PC-3 (cell line): Measurements from ENCODE around the gene ZNF318. TPM values are rescaled to one million over a fixed set of nuclear protein-coding genes. Genes with fewer than 3 reads are reported as not detected.
A peak's percentile ranks its signal among the peaks of the same experiment; 100 is the strongest.

Experiments
- ATAC-seq: fragments of 200-7000 bp; cut with Tn5 transposase; 2 replicates; pipeline ENCODE4 v1.9.1; 2020; ENCODE audit warnings: mild to moderate bottlenecking, moderate library complexity
- BruUV-seq: library from RNA; stranded (reverse); fragments of 400-500 nt; replicated peaks from 2 replicates; lab custom pipeline; 2021; lab: Mats Ljungman, UMichigan
- CTCF ChIA-PET: fragments of 300-600 bp; sonication (Branson Sonifier 250); formaldehyde crosslinking; loops from one replicate; lab custom pipeline; 2022; ENCODE audit warnings: antibody characterized with exemption; lab: Charles Lee
- POLR2A ChIA-PET: fragments of 300-600 bp; sonication (Branson Sonifier 250); formaldehyde crosslinking; loops from one replicate; lab custom pipeline; 2022; ENCODE audit warnings: antibody characterized with exemption; ENCODE audit not compliant: unreplicated experiment; lab: Charles Lee
- DNase-seq: peaks from one replicate; pipeline ENCODE4 v3.0.0-alpha.2; 2015
- H2AFZ ChIP-seq: fragments of 300-600 bp; sonication (generic); 2 replicates; pipeline ENCODE4 v1.6.0; 2016; ENCODE audit warnings: antibody characterized with exemption, low read length
- H3F3A ChIP-seq: fragments of 300-600 bp; sonication (generic); one replicate; pipeline ENCODE4 v1.6.0; 2017; ENCODE audit warnings: antibody characterized with exemption, low read length, control low read depth, mild to moderate bottlenecking; ENCODE audit not compliant: unreplicated experiment
- H3K27ac ChIP-seq: fragments of 300-600 bp; sonication (generic); 2 replicates; pipeline ENCODE4 v1.5.1; 2016; ENCODE audit warnings: mild to moderate bottlenecking, low read length
- H3K27me3 ChIP-seq: fragments of 300-600 bp; sonication (generic); 2 replicates; pipeline ENCODE4 v1.6.1; 2016; ENCODE audit warnings: low read length, mixed read lengths
- H3K36me3 ChIP-seq: fragments of 300-600 bp; sonication (generic); 2 replicates; pipeline ENCODE4 v1.6.1; 2016; ENCODE audit warnings: low read depth, mixed run types, low read length, mixed read lengths
- H3K4me1 ChIP-seq: fragments of 300-600 bp; sonication (generic); 2 replicates; pipeline ENCODE4 v1.5.1; 2016; ENCODE audit warnings: low read length; ENCODE audit not compliant: insufficient read depth
- H3K4me2 ChIP-seq: fragments of 300-600 bp; sonication (generic); 2 replicates; pipeline ENCODE4 v1.6.0; 2016; ENCODE audit warnings: low read length
- H3K4me3 ChIP-seq: fragments of 300-600 bp; sonication (generic); 2 replicates; pipeline ENCODE4 v1.5.1; 2016; ENCODE audit warnings: mild to moderate bottlenecking, low read length, mixed read lengths
- H3K79me2 ChIP-seq: fragments of 300-600 bp; sonication (generic); 2 replicates; pipeline ENCODE4 v1.6.1; 2017; ENCODE audit warnings: low read length, mixed read lengths
- H3K9ac ChIP-seq: fragments of 300-600 bp; sonication (generic); 2 replicates; pipeline ENCODE4 v1.6.0; 2016; ENCODE audit warnings: mild to moderate bottlenecking, low read length
- H3K9me2 ChIP-seq: fragments of 300-600 bp; sonication (generic); replicated peaks from 2 replicates; pipeline ENCODE4 v1.6.1; 2016; ENCODE audit warnings: mixed run types, low read length, mixed read lengths
- H3K9me3 ChIP-seq: fragments of 300-600 bp; sonication (generic); 2 replicates; pipeline ENCODE4 v1.6.1; 2016; ENCODE audit warnings: low read length, mixed read lengths
- H4K20me1 ChIP-seq: fragments of 300-600 bp; sonication (generic); 2 replicates; pipeline ENCODE4 v1.6.1; 2016; ENCODE audit warnings: low read length, mixed read lengths
- CTCF ChIP-seq: fragments of 300-600 bp; sonication (generic); conservative IDR thresholded peaks from 2 replicates; pipeline ENCODE4 v1.5.1; 2017; ENCODE audit warnings: antibody characterized with exemption, low read depth, mild to moderate bottlenecking, low read length
- EZH2 ChIP-seq: fragments of 300-600 bp; sonication (generic); IDR thresholded peaks from one replicate; pipeline ENCODE4 v1.6.1; 2017; ENCODE audit warnings: antibody characterized with exemption, mild to moderate bottlenecking, low read length; ENCODE audit not compliant: unreplicated experiment
- EZH2phosphoT487 ChIP-seq: fragments of 300-600 bp; sonication (generic); IDR thresholded peaks from 2 replicates; pipeline ENCODE4 v1.6.1; 2018; ENCODE audit warnings: mild to moderate bottlenecking, antibody characterized with exemption, low read length, borderline replicate concordance
- intact Hi-C: fragments of 100-400 bp; cut with micrococcal nuclease; formaldehyde crosslinking; loops from 2 replicates; pipeline ENCODE4 v1.9.0; 2023
- total RNA-seq: library from RNA; depleted of rRNA; stranded (reverse); fragments of >200 nt; gene quantifications from 2 replicates; pipeline ENCODE4 v1.2.3, GENCODE V29; 2014

Gene ZNF318
- total RNA-seq, 1 experiment from 2014 or later: 8.2 TPM

GRCh38 chr6:43334466-43335095 is 34.9 kb downstream of the ZNF318 start:
- H3K9me3 ChIP-seq: no peaks in the 10 kb centered on the region
- peak; percentile 82 for ATAC-seq
- H3K27me3 ChIP-seq: no peaks in the 10 kb centered on the region
- H3K9me2 ChIP-seq: no peaks in the 10 kb centered on the region
- H3K27ac ChIP-seq: no peak overlapping the region
- H3F3A ChIP-seq: no peaks in the 10 kb centered on the region
- intact Hi-C loops: loop anchor here (1.0 kb wide), 1 partner anchor 71 kb away; no protein-coding TSS in a partner anchor
- no peaks in the 10 kb centered on the region for H3K79me2 ChIP-seq
- H3K36me3 ChIP-seq: no peaks in the 10 kb centered on the region
- no TSS peak for BruUV-seq
- DNase-seq: peak; percentile 82
- ChIA-PET CTCF (interaction anchor here (0.5 to 1.2 kb wide), 3 partner anchors 26 to 171 kb away, joined by 4 to 6 read pairs (median 4); partner anchors contain the start of gene CRIP3), POLR2A (no interaction called here)
- TF ChIP-seq CTCF (peak; percentile 79), EZH2phosphoT487 (no peak), EZH2 (no peak)
- no peak overlapping the region for H3K4me3 ChIP-seq
- no peak overlapping the region for H3K4me2 ChIP-seq
- H3K9ac ChIP-seq: no peak overlapping the region
- no peak overlapping the region for H2AFZ ChIP-seq
- H3K4me1 ChIP-seq: no peaks in the 10 kb centered on the region
- H4K20me1 ChIP-seq: no peaks in the 10 kb centered on the region

- Histone ChIP-seq H4K20me1 (no peaks in the 10 kb centered on the region), H3K9me3 (no peaks in the 10 kb centered on the region), H3K36me3 (no peaks in the 10 kb centered on the region), H3K9me2 (no peaks in the 10 kb centered on the region), H3K9ac (no peak overlapping the region), H3K4me3 (no peak overlapping the region), H3K79me2 (no peaks in the 10 kb centered on the region), H3K27me3 (no peaks in the 10 kb centered on the region), H3K4me1 (no peaks in the 10 kb centered on the region), H3K27ac (no peak overlapping the region), H3F3A (no peaks in the 10 kb centered on the region), H3K4me2 (no peak overlapping the region), H2AFZ (no peak overlapping the region)
- BruUV-seq: no TSS peak
- ChIA-PET CTCF (no interaction called here), POLR2A (no interaction called here)
- TF ChIP-seq EZH2 (no peak), EZH2phosphoT487 (no peak), CTCF (no peak)
- intact Hi-C loops: no loop called here
- ATAC-seq: no peak
- DNase-seq: no peak
Measured at GRCh38 chr6:43331891-43332290, 37.6 kb downstream of the ZNF318 start.

GRCh38 chr6:43331470-43331869 is 38.0 kb downstream of the ZNF318 start:
- intact Hi-C loops: no loop called here
- no peak for ATAC-seq

More at GRCh38 chr6:43331470-43331869, 38.0 kb downstream of the ZNF318 start:
- H3K9ac ChIP-seq: no peak overlapping the region
- ChIA-PET POLR2A (no interaction called here), CTCF (no interaction called here)
- H3K9me3 ChIP-seq: no peaks in the 10 kb centered on the region
- no peak for TF ChIP-seq EZH2phosphoT487
- no peaks in the 10 kb centered on the region for H4K20me1 ChIP-seq
- H3K79me2 ChIP-seq: no peaks in the 10 kb centered on the region
- H3K4me1 ChIP-seq: no peaks in the 10 kb centered on the region
- no peaks in the 10 kb centered on the region for H3K36me3 ChIP-seq
- no peak overlapping the region for H3K4me2 ChIP-seq
- H3K27ac ChIP-seq: no peak overlapping the region
- BruUV-seq: no TSS peak
- no peak overlapping the region for H3K4me3 ChIP-seq
- no peaks in the 10 kb centered on the region for H3K27me3 ChIP-seq
- no peak overlapping the region for H2AFZ ChIP-seq
- DNase-seq: no peak
- H3K9me2 ChIP-seq: no peaks in the 10 kb centered on the region
- H3F3A ChIP-seq: no peaks in the 10 kb centered on the region
